Measurements from ENCODE around the gene FOXN3.

The FOXN3 gene

GRCh38 chr14:89248411-89249064, 168.5 kb downstream of the FOXN3 start:
- DNase-seq: no peak

- no peak for DNase-seq
Measured at GRCh38 chr14:89247457-89248122, 169.4 kb downstream of the FOXN3 start.

- no peak for DNase-seq
Measured at GRCh38 chr14:89246290-89246689, 170.7 kb downstream of the FOXN3 start.

GRCh38 chr14:89245802-89246201, 171.2 kb downstream of the FOXN3 start:
- no peak for DNase-seq

- no peak for DNase-seq
Measured at GRCh38 chr14:89244720-89245119, 172.3 kb downstream of the FOXN3 start.

- peak; percentile 70 for DNase-seq
Measured at GRCh38 chr14:89243741-89244140, 173.3 kb downstream of the FOXN3 start.

- DNase-seq: no peak
Measured at GRCh38 chr14:89243286-89243685, 173.7 kb downstream of the FOXN3 start.

- DNase-seq: no peak
Measured at GRCh38 chr14:89242652-89243279, 174.3 kb downstream of the FOXN3 start.

- no peak for DNase-seq
Measured at GRCh38 chr14:89241934-89242651, 174.9 kb downstream of the FOXN3 start.

- no peak for DNase-seq
Measured at GRCh38 chr14:89241257-89241656, 175.8 kb downstream of the FOXN3 start.

- DNase-seq: no peak
Measured at GRCh38 chr14:89240414-89240813, 176.6 kb downstream of the FOXN3 start.

- no peak for DNase-seq
Measured at GRCh38 chr14:89239023-89239422, 178.0 kb downstream of the FOXN3 start.

- no peak for DNase-seq
Measured at GRCh38 chr14:89237921-89238529, 179.0 kb downstream of the FOXN3 start.

- no peak for DNase-seq
Measured at GRCh38 chr14:89236851-89237250, 180.2 kb downstream of the FOXN3 start.

GRCh38 chr14:89233184-89233583, 183.8 kb downstream of the FOXN3 start:
- DNase-seq: no peak

GRCh38 chr14:89232265-89233070, 184.6 kb downstream of the FOXN3 start:
- DNase-seq: no peak

- DNase-seq: no peak
Measured at GRCh38 chr14:89231426-89232113, 185.5 kb downstream of the FOXN3 start.

GRCh38 chr14:89228921-89229639, 188.0 kb downstream of the FOXN3 start:
- DNase-seq: no peak

- no peak for DNase-seq
Measured at GRCh38 chr14:89227496-89227836, 189.6 kb downstream of the FOXN3 start.

- no peak for DNase-seq
Measured at GRCh38 chr14:89226801-89227495, 190.1 kb downstream of the FOXN3 start.

Measured in NCI-H2107 (cell line).